Activated CD4-positive, alpha-beta T cell treated with anti-CD3 and anti-CD28 coated beads, Interleukin-2, amount 50 U/mL, for 16 hours (primary cell): ENCODE data around the gene IMMT.

Experiments used
- DNase-seq: peaks from one replicate; pipeline ENCODE4 v3.0.0-alpha.2; 2020

Gene IMMT

GRCh38 chr2:86139981-86140380 lies 55.3 kb downstream of the IMMT start:
- DNase-seq: no peak

DNA sequence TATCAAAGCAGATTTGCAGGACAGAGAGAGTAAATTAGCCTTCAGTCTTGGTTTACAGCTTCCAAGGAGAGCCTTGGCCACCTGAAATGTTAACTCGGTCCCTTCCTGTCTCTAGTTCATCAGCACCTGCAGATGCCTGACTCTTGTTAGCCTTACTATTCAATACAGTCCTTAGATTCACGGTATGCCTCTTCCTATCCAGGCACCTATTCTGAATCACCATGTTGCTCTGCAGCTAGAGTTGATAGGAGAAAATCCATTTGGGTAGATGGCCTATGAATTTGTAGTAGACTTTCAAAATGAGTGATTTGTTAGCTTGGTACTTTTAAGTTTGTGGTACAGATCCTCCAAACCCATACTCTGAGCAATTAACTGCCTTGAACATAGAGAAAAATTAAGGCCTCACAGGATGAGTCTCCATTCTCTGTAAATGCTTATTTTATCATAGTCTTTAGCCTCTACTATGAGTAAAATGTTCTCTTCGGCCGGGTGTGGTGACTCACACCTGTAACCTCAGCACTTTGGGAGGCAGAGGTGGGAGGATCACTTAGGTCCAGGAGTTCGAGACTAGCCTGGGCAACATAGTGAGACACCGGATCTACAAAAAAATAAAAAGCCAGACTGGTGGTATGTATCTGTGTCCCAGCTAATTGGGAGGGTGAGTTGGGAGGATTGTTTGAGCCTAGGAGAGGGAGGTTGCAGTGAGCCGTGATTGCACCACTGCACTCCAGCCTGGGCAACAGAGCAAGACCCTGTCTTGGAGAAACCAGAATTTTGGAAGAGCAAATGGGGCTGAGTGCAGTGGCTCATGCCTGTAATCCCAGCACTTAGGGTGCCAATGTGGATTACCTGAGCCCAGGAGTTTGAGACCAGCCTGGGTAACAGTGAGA lies 56.3 kb downstream of the IMMT start:
- DNase-seq: peak; percentile 19

DNA sequence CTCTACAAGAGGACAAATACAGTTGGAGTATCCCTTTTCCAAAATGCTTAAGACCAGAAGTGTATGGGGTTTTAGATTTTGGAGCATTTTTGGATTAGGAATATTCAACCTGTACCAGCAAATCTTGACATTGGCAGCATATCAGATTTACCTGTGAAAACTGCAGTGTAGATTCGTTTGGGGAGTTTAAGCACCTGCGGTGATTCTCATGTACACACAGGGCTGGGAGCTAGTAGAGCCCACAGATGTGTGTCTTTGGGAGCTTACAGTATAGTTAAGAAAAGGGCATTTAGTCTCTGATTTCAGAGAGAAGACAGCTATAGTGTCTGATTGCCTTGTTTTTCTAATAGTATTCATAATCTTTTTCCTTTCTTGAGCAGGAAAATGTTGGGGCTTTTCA lies 59.1 kb downstream of the IMMT start:
- no peak for DNase-seq

DNA sequence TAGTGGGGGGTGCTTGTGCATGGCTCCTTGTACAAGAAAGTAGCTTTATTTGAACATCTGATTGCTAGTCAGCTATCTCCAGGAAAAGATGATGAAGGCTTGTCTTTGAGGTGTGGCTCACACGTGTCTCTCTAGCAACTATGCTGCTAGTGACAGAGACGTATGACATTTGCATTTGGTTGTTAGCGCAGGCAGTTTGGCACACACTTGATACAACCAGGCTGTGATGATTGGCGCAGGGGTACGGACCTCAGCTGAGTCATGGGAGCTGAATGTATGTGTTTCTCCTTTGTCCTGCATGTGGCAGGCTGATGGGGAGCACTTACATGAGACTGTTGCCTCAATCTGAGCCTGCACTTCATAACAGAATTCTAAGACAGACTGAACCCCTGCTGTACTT lies 59.6 kb downstream of the IMMT start:
- DNase-seq: no peak

DNA sequence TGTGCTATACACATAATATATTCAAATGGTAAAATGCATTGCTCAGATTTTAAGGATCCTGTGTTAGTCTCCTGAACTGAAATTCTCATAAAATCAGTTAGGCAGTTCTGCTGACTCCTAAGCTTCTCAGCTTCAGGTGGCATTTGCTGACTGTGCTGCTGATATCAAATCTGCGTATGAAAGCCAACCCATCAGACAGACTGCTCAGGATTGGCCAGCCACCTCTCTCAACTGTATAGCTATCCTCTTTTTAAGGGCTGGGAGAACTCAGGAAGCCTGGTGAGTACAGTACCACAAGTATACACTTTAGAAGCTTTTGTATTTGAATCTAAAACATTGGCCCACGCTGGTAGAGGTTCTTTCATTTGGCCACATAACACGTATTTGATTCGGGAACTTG lies 60.6 kb downstream of the IMMT start:
- DNase-seq: no peak

DNA sequence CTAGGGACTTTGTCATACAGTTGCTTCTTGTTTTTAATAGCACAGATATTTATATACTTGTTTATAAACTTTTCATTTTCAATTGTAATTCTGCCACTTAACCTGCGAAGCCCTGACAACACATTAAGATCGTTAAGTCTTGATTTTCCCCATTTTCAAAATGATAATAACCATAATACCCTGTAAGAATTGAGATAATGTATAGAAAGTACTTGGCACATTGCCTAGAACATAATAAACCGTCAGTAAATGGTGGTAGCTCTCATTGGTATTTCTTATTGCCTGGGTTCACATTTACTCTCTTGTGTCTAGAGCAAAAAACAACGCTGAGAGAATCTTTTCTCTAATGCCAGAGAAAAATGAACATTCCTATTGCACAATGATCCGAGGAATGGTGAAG lies 70.6 kb downstream of the IMMT start:
- no peak for DNase-seq

DNA sequence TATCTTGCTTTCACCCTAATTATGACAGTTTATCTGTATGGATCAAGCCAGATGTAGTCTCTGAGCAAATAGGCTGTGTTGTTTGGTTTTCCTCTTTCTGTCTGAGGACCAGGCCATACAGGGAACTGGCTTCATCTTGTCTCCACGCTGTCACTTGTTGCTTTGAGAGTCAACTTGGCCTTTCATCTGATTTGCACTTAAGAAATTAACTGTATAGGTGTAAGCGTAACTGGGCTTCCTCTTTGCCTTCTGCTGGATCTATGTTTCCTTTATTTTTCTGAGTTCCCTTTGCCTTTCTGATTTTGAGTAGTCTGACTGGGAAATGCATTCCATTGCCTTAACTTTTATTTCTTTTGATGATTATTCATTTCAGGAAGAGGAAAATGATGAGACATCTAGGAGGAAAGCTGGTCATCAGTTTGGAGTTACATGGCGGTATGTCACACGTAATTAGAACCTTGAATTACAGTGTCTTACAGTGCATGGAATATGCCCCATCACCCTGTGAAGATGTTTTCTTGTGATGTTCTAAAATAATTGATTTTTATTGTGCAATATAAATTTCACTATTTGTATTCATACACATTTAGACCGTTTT lies 71.8 kb downstream of the IMMT start:
- DNase-seq: no peak

DNA sequence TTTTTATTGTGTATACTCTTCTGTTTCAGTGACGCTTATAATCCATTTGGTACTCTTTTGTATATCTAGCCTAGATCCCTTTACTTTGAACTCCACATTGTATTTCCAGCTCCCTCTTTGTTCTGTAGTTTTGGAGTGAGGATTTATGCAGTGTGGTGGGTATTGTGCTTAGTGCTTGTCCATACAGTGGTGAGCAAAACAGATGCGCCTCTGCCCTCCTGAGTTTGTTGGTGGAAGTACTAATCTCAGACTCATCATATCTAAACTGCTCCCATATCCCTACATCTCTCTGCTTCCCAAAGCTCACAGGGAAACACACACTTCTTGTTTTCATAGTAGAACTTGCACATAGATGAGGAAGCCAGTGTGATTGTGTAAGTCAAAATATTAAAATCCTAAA lies 77.1 kb downstream of the IMMT start:
- DNase-seq: no peak

GRCh38 chr2:86107031-86107430 lies 88.2 kb downstream of the IMMT start:
- DNase-seq: peak; percentile 41

DNA sequence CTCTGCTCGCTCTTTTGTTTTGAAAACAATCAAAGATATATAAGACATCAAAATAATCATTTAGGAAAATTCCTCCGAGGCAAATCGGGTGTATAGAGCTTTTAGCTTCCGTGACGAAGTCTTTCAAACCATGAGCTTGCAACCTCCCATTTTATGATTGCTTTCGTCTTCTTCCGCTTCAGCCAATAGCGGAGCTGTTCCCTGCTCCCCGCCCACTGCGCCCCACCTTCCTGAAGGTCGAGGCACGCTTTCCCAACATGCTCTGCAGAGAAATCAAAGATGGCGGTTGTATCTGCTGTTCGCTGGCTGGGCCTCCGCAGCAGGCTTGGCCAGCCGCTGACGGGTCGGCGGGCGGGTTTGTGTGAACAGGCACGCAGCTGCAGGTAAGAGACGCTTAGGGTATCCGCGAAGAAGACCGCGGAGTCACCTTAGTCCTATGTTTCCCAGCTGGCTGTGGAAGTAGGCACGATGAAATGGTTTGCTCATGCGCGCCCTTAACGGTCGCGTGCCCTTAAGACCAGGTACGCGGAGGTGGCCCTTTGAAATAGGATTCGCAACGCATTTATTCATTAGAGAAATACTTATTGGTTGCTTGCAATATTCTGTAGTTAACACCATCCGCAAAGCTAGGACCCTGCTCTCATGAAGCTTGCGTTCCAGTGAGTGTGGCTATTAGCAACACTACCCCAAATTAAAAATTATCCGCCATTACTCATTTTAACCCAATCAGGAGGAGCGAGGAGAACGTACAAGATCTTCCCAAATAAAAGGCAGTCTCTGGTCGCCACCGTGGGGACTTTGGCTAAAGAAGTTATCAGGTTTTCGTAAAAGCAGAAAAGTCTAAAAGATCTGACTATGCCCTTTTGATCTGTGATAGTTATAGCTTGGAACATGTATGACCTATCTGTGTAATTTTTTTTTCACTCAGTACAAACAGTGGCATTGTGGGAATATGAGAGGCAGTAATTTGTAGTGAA lies 89.0 kb downstream of the IMMT start, which contains the start of gene PTCD3:
TSS of gene PTCD3 (plus strand) at position 267 of the 977 bp plus-strand sequence. CDS start at position 280, 13 bp downstream.
- DNase-seq: peak; percentile 96

- DNase-seq: peak; percentile 90
These were observed 89.9 kb downstream of the IMMT start, which contains the start of gene POLR1A for GRCh38 chr2:86105252-86105968. Gene POLR1A (minus strand): TSS chr2:86105886. CDS start chr2:86105776, 110 bp downstream.

DNA sequence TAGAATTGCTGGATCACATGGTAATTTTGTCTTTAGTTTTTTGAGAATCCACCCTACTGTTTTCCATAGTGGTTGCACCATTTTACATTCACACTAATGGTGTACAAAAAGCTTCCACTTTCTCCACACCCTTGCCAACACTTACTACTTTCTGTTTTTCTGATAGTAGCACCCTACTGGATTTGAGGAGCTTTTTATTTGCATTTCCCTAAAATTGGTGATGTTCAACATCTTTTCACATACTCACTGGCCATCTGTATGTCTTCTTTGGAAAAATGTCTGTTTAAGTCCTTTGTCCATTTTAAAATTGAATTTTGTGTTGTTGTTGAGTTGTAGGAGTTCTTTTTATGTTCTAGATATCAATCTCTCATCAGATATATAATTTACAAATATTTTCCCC lies 93.1 kb downstream of the IMMT start:
- no peak for DNase-seq

DNA sequence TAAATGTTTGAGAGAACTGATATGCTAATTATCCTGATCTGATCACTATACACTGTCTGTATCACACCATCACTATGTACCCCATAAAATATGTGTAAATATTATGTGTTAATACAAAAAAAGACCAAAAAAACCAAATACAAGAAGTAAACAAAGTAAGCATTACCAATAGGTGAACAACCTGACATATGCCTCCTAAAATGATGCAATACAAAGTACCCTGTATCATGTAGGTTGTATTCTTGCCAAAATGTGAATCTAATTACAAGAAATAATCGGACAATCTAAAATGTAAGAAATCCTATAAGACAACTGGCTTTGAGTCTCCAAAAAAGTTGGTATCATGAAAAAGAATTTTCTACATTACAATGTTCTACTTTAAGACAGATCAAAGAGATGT lies 97.3 kb downstream of the IMMT start:
- DNase-seq: no peak

DNA sequence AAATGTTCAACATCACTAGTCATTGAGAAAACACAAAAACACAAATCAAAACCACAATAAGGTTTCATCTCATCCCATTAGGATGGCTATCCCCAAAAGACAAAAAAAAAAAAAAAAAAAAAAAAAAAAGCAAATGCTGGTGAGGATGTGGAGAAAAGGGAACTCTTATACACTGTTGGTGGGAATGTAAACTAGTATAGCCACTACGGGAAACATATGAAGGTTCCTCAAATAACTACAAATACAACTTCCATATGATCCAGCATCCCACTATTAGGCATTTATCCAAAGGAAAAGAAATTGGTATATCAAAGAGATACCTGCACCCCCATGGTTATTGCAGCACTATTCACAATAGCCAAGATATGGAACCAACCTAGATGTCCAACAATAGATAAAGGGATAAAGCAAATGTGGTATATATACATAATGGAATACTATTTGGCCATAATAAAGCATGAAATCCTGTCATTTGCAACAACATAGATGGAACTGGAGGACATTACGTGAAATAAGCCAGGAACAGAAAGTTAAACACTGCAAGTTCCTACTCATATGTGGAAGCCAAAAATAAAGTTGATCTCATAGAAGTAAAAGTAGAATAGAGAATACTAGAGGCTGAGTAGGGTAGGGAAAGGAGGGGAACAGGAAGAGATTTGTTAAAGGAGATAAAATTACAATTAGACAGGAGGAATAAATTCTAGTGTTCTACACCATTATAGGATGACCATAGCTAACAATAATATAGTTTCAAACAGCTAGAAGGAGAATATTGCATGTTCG lies 98.0 kb downstream of the IMMT start:
- no peak for DNase-seq

DNA sequence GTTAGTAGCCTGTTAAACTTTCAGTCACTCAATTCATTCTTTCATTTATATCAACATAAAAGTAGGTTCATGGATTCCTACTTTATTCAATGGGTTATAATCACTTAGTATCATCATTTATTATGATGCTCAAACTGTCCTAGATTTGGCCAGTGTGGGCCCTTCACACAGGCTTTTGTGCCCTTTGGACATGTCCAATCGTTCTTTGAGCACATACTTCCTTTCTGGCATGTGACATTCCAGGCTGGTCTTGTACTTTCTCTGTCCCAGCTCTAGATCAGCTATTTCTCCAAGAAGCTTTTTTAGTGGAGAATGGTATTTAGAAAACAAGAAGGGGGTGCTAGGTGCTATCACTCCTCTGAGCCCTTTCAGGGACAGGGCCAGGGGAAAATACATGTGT lies 101.0 kb downstream of the IMMT start:
- DNase-seq: no peak
